Neural progenitor cell (in vitro differentiated cells): Measurements from ENCODE around the gene MYD88. TPM values are rescaled to one million over a fixed set of nuclear protein-coding genes. Genes with fewer than 3 reads are reported as not detected.

ENCODE experiments used
- DNase-seq: peaks from one replicate; pipeline ENCODE4 v3.0.0-alpha.2; 2016; ENCODE audit warnings: low spot score
- H2AFZ ChIP-seq: fragments of 200-600 bp; sonication (generic); replicated peaks from 2 replicates; pipeline ENCODE4 v1.6.1; 2016; ENCODE audit warnings: antibody characterized with exemption
- H3F3A ChIP-seq: fragments of 200-600 bp; sonication (generic); 2 replicates; pipeline ENCODE4 v1.6.1; 2016; ENCODE audit warnings: antibody characterized with exemption, low read depth
- H3K27ac ChIP-seq: fragments of 200-600 bp; sonication (generic); 2 replicates; pipeline ENCODE4 v1.5.1; 2016; ENCODE audit warnings: mild to moderate bottlenecking
- H3K27me3 ChIP-seq: fragments of 200-600 bp; sonication (generic); 2 replicates; pipeline ENCODE4 v1.6.1; 2016; ENCODE audit warnings: mild to moderate bottlenecking, moderate library complexity
- H3K36me3 ChIP-seq: fragments of 200-600 bp; sonication (generic); 2 replicates; pipeline ENCODE4 v1.5.1; 2016
- H3K4me1 ChIP-seq: fragments of 200-600 bp; sonication (generic); 2 replicates; pipeline ENCODE4 v1.6.1; 2016; ENCODE audit warnings: mixed run types
- H3K4me2 ChIP-seq: fragments of 200-600 bp; sonication (generic); 2 replicates; pipeline ENCODE4 v1.6.1; 2016
- H3K4me3 ChIP-seq: fragments of 200-600 bp; sonication (generic); 2 replicates; pipeline ENCODE4 v1.5.1; 2016
- H3K79me2 ChIP-seq: fragments of 200-600 bp; sonication (generic); 2 replicates; pipeline ENCODE4 v1.6.1; 2016; ENCODE audit warnings: low read depth
- H3K9ac ChIP-seq: fragments of 200-600 bp; sonication (generic); 2 replicates; pipeline ENCODE4 v1.6.1; 2016
- H3K9me3 ChIP-seq: fragments of 200-600 bp; sonication (generic); 2 replicates; pipeline ENCODE4 v1.5.1; 2016; ENCODE audit warnings: low read depth
- H4K20me1 ChIP-seq: fragments of 200-600 bp; sonication (generic); 2 replicates; pipeline ENCODE4 v1.6.1; 2016; ENCODE audit warnings: low read depth
- H3K27ac Mint-ChIP-seq: 3 replicates; pipeline ENCODE4 v1.8.0; 2021; ENCODE audit warnings: mixed read lengths
- H3K27me3 Mint-ChIP-seq: 2 replicates; pipeline ENCODE4 v1.8.0; 2022; ENCODE audit warnings: low read depth, mild to moderate bottlenecking, inconsistent platforms, moderate library complexity, mixed read lengths; ENCODE audit not compliant: insufficient read depth
- H3K36me3 Mint-ChIP-seq: 3 replicates; pipeline ENCODE4 v1.8.0; 2021; ENCODE audit warnings: mixed read lengths
- H3K4me1 Mint-ChIP-seq: 3 replicates; pipeline ENCODE4 v1.8.0; 2021; ENCODE audit warnings: mixed read lengths
- H3K4me3 Mint-ChIP-seq: 3 replicates; pipeline ENCODE4 v1.8.0; 2021; ENCODE audit warnings: mild to moderate bottlenecking, moderate library complexity, mixed read lengths
- H3K9me3 Mint-ChIP-seq: 3 replicates; pipeline ENCODE4 v1.8.0; 2020; ENCODE audit warnings: mixed read lengths
- EZH2 ChIP-seq: fragments of 200-600 bp; sonication (generic); IDR thresholded peaks from 2 replicates; pipeline ENCODE4 v1.6.1; 2017; ENCODE audit warnings: antibody characterized with exemption, mild to moderate bottlenecking, moderate library complexity
- EZH2phosphoT487 ChIP-seq: fragments of 200-600 bp; sonication (generic); IDR thresholded peaks from 2 replicates; pipeline ENCODE4 v1.6.1; 2017; ENCODE audit warnings: antibody characterized with exemption
- total RNA-seq: library from RNA; depleted of rRNA; stranded (reverse); fragments of >200 nt; gene quantifications from 2 replicates; pipeline ENCODE4 v1.2.3, GENCODE V29; 2015; ENCODE audit warnings: low replicate concordance
- TF ChIP-seq, protein P1 (sequence below): fragments of 200-600 bp; sonication (generic); IDR thresholded peaks from 2 replicates; pipeline ENCODE4 v1.5.1; 2017; ENCODE audit warnings: antibody characterized with exemption, mild to moderate bottlenecking

MYD88 gene
- total RNA-seq, 1 donor from 2014 or later: 3.1 TPM

DNA sequence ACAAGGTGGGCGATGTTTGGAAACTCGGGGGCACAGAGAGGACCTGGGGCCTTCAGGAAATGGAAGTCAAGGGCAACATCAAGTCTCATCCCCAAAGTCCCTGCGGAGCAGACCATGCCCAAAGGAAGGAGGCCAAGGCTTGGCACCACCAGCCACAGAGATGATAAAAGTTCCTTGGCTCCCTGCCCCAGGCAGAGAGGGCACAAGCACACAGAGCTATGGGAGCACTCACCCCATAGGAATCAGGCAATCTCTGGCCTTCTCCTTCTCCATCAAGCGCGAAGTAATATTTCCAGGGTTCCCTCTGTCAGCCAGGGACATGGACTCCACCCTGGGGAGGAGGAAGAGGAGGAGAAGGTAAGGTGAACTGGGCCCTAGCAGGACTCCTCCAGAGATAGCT, 9.4 kb upstream of the MYD88 start:
- H3K27me3 Mint-ChIP-seq: no peaks in the 10 kb centered on the region
- H3K27ac ChIP-seq: no peak overlapping the region
- H4K20me1 ChIP-seq: peaks cover 9% of the 10 kb centered on the region

DNA sequence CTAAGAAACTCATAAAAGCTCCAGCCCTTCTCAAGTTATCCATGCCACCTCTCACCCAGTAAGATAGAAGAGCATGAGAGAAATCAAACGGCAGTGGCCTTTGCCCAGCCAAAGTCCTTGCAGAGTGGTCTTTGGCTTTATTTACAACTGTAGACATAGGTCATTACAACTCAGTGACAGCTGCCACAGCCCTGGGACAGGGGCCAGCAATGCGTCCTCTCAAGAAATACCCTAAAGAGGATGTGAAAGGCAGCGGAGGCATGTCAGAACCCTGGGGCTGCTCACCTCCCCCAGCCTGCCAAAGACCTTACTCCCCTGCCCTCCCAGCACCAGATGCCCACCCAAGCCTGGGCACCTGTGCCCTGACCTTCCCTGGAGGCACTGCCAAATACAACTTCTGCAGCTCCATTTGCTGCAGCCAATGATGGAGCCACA, 7.8 kb upstream of the MYD88 start:
- Histone ChIP-seq H3K27ac (no peak overlapping the region), H4K20me1 (peaks cover 17% of the 10 kb centered on the region), H3K4me3 (no peak overlapping the region), H3K9ac (no peak overlapping the region), H3K4me2 (no peak overlapping the region), H3K36me3 (no peaks in the 10 kb centered on the region), H3K79me2 (peaks cover under 1% of the 10 kb centered on the region), H3K4me1 (peaks cover under 1% of the 10 kb centered on the region), H3K9me3 (no peaks in the 10 kb centered on the region), H3K27me3 (no peaks in the 10 kb centered on the region), H3F3A (no peaks in the 10 kb centered on the region), H2AFZ (no peak overlapping the region)
- no peak for DNase-seq
- Mint-ChIP-seq H3K4me1 (peaks cover 8% of the 10 kb centered on the region), H3K27ac (no peak overlapping the region), H3K9me3 (no peaks in the 10 kb centered on the region), H3K36me3 (peaks cover 15% of the 10 kb centered on the region), H3K27me3 (no peaks in the 10 kb centered on the region), H3K4me3 (no peak overlapping the region)
- no peak for TF ChIP-seq EZH2phosphoT487
- TF ChIP-seq, protein P1, sequence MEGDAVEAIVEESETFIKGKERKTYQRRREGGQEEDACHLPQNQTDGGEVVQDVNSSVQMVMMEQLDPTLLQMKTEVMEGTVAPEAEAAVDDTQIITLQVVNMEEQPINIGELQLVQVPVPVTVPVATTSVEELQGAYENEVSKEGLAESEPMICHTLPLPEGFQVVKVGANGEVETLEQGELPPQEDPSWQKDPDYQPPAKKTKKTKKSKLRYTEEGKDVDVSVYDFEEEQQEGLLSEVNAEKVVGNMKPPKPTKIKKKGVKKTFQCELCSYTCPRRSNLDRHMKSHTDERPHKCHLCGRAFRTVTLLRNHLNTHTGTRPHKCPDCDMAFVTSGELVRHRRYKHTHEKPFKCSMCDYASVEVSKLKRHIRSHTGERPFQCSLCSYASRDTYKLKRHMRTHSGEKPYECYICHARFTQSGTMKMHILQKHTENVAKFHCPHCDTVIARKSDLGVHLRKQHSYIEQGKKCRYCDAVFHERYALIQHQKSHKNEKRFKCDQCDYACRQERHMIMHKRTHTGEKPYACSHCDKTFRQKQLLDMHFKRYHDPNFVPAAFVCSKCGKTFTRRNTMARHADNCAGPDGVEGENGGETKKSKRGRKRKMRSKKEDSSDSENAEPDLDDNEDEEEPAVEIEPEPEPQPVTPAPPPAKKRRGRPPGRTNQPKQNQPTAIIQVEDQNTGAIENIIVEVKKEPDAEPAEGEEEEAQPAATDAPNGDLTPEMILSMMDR: no peak
- no peak for TF ChIP-seq EZH2

More for the DNA sequence above, 9.4 kb upstream of the MYD88 start:
- no peak overlapping the region for H3K4me3 ChIP-seq
- H3K9me3 ChIP-seq: no peaks in the 10 kb centered on the region
- H3K36me3 ChIP-seq: no peaks in the 10 kb centered on the region
- Mint-ChIP-seq H3K27ac (no peak overlapping the region), H3K4me3 (no peak overlapping the region), H3K4me1 (no peaks in the 10 kb centered on the region), H3K36me3 (peaks cover 21% of the 10 kb centered on the region), H3K9me3 (no peaks in the 10 kb centered on the region)
- no peak for DNase-seq
- H3K4me2 ChIP-seq: no peak overlapping the region
- H2AFZ ChIP-seq: no peak overlapping the region
- TF ChIP-seq EZH2phosphoT487 (no peak), EZH2 (no peak)
- TF ChIP-seq, protein P1: no peak
- H3K79me2 ChIP-seq: no peaks in the 10 kb centered on the region
- no peaks in the 10 kb centered on the region for H3K4me1 ChIP-seq
- H3F3A ChIP-seq: no peaks in the 10 kb centered on the region
- no peaks in the 10 kb centered on the region for H3K27me3 ChIP-seq
- H3K9ac ChIP-seq: no peak overlapping the region

DNA sequence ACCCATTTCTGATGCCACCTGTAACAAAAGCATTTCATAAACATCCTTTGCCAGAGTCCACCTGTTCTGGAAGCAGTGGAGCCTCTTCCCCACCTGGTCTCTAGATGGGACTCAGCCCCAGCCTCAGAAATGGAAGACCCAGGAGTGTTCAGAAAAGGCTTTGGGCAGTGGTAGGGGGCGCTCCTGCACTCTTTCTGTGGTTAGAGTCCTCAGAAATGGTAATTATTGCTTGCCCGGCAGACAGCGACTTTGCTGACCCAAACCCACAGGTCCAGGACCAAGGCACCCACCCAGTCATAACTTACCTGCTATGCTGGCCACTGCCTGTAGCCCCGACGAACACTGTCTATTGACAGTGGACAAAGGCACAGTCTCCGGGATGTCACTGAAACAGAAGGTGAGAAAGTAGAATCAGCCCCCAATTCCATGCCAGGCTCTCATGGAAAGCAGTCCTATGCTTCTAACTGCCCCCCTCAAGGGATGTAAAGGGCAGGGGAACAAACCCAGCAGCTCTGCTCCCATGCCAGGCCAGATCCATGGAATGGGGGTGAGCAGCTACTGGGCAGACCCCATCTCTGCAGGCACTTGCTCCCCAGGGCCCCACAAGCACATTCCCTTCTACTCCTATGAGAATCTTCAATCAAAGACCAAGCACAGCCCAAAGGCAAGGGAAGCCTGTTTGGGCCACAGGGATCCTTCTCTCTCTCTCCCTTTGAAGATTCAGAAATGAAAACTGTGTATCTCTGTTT, 6.7 kb upstream of the MYD88 start:
- Histone ChIP-seq H4K20me1 (peaks cover 26% of the 10 kb centered on the region), H3K4me2 (no peak overlapping the region), H3K27me3 (no peaks in the 10 kb centered on the region), H3K4me3 (no peak overlapping the region), H3K9me3 (no peaks in the 10 kb centered on the region), H3K79me2 (peaks cover 10% of the 10 kb centered on the region), H3K27ac (no peak overlapping the region), H3K4me1 (peaks cover 6% of the 10 kb centered on the region), H3F3A (no peaks in the 10 kb centered on the region), H3K36me3 (no peaks in the 10 kb centered on the region), H2AFZ (no peak overlapping the region), H3K9ac (no peak overlapping the region)
- H3K27ac Mint-ChIP-seq: no peak overlapping the region
- no peaks in the 10 kb centered on the region for H3K9me3 Mint-ChIP-seq
- peak; percentile 77 for DNase-seq
- peaks cover 12% of the 10 kb centered on the region for H3K36me3 Mint-ChIP-seq
- no peak overlapping the region for H3K4me3 Mint-ChIP-seq
- H3K27me3 Mint-ChIP-seq: no peaks in the 10 kb centered on the region
- no peak for TF ChIP-seq EZH2
- TF ChIP-seq, protein P1: peak; percentile 79
- TF ChIP-seq EZH2phosphoT487: no peak
- peaks cover 15% of the 10 kb centered on the region for H3K4me1 Mint-ChIP-seq
